ENCODE data around the gene DHX34.
"Not testable (repeated sequence)": the region's sequence is repeated elsewhere in the genome, so short reads cannot be mapped to it uniquely, and the experiment has no call there.

The DHX34 gene

GRCh38 chr19:47390533-47391488 lies 41.7 kb downstream of the DHX34 start:
- no peak for DNase-seq

- DNase-seq = peak; percentile 37
Observed at GRCh38 chr19:47391510-47392223, 42.6 kb downstream of the DHX34 start.

- DNase-seq = no peak
Observed at GRCh38 chr19:47398707-47399597, 49.8 kb downstream of the DHX34 start.

GRCh38 chr19:47402504-47402903 lies 53.4 kb downstream of the DHX34 start:
- DNase-seq = no peak

- no peak for DNase-seq
Observed at GRCh38 chr19:47404334-47405196, 55.5 kb downstream of the DHX34 start.

- DNase-seq = no peak
Observed at GRCh38 chr19:47405197-47405550, 56.1 kb downstream of the DHX34 start.

GRCh38 chr19:47405854-47406417 lies 56.8 kb downstream of the DHX34 start:
- DNase-seq = no peak

GRCh38 chr19:47406711-47407416 lies 57.7 kb downstream of the DHX34 start:
- no peak for DNase-seq

- DNase-seq = no peak
Observed at GRCh38 chr19:47407417-47407774, 58.3 kb downstream of the DHX34 start.

- DNase-seq = no peak
Observed at GRCh38 chr19:47408156-47408938, 59.2 kb downstream of the DHX34 start.

- DNase-seq = no peak
Observed at GRCh38 chr19:47411101-47411500, 62.0 kb downstream of the DHX34 start.

GRCh38 chr19:47411696-47412095 lies 62.6 kb downstream of the DHX34 start:
- not testable (repeated sequence) for DNase-seq

- no peak for DNase-seq
Observed at GRCh38 chr19:47413941-47414340, 64.8 kb downstream of the DHX34 start.

- no peak for DNase-seq
Observed at GRCh38 chr19:47414469-47414868, 65.4 kb downstream of the DHX34 start.

- no peak for DNase-seq
Observed at GRCh38 chr19:47415953-47416642, 67.0 kb downstream of the DHX34 start.

- DNase-seq = no peak
Observed at GRCh38 chr19:47416643-47416985, 67.5 kb downstream of the DHX34 start.

- no peak for DNase-seq
Observed at GRCh38 chr19:47417107-47417745, 68.1 kb downstream of the DHX34 start.

- DNase-seq = no peak
Observed at GRCh38 chr19:47417746-47418691, 68.9 kb downstream of the DHX34 start.
